Esophagus muscularis mucosa (tissue), 4 donors: ENCODE results near the gene AATF. TPM values are rescaled to one million over a fixed set of nuclear protein-coding genes. Genes with fewer than 3 reads are reported as not detected.
"Not testable (repeated sequence)": the region's sequence is repeated elsewhere in the genome, so short reads cannot be mapped to it uniquely, and the experiment has no call there.

Source experiments
- DNase-seq: peaks from one replicate; pipeline ENCODE4 v3.0.0-alpha.2; 2017; ENCODE audit errors: extremely low spot score
- H3K27ac ChIP-seq, 4 donors: fragments of 200-600 bp; sonication (generic); replicated peaks in 1 of 4; 1 replicate in 3 of 4; 2 replicates in 1 of 4; pipeline ENCODE4 v1.5.1; 2016 to 2019; ENCODE audit warnings: mild to moderate bottlenecking in 1 of 4
- H3K27me3 ChIP-seq, 4 donors: fragments of 200-600 bp; sonication (generic); one replicate each; pipeline versions ENCODE4 v1.5.1 to v1.6.0; 2016 to 2019
- H3K36me3 ChIP-seq, 4 donors: fragments of 200-600 bp; sonication (generic); one replicate each; pipeline ENCODE4 v1.5.1; 2016 to 2019
- H3K4me1 ChIP-seq, 4 donors: fragments of 200-600 bp; sonication (generic); one replicate each; pipeline ENCODE4 v1.5.1; 2016 to 2019
- H3K4me3 ChIP-seq, 4 donors: fragments of 200-600 bp; sonication (generic); 1 replicate in 2 of 4; 2 replicates in 2 of 4; pipeline ENCODE4 v1.5.1; 2016 to 2019; ENCODE audit warnings: mild to moderate bottlenecking in 4 of 4, moderate library complexity in 1 of 4
- H3K9me3 ChIP-seq, 4 donors: fragments of 200-600 bp; sonication (generic); 1 replicate in 3 of 4; 2 replicates in 1 of 4; pipeline ENCODE4 v1.5.1; 2016 to 2019
- EP300 ChIP-seq: sonication (generic); formaldehyde crosslinking; IDR thresholded peaks from one replicate; pipeline ENCODE4 v1.6.1; 2017; ENCODE audit warnings: antibody characterized with exemption
- POLR2A ChIP-seq: fragments of 450-650 bp; IDR thresholded peaks from one replicate; pipeline ENCODE4 v1.6.1; 2017; ENCODE audit warnings: antibody characterized with exemption, moderate library complexity, mild to moderate bottlenecking, low read depth
- POLR2AphosphoS5 ChIP-seq, 2 donors: sonication (generic); formaldehyde crosslinking; IDR thresholded peaks; one replicate each; pipeline ENCODE4 v1.6.1; 2017; ENCODE audit warnings: antibody characterized with exemption in 2 of 2
- WGBS: methylation state at CpG from one replicate; pipeline ENCODE4 v1.1.5; 2018; 5-methylcytosine and 5-hydroxymethylcytosine counted together
- intact Hi-C: fragments of 100-400 bp; cut with DNase I; formaldehyde crosslinking; loops from one replicate; pipeline ENCODE4 v1.15.1; 2023
- total RNA-seq, 4 donors: library from RNA; depleted of rRNA; stranded (reverse); fragments of >200 nt; gene quantifications; one replicate each; pipeline versions ENCODE4 v1.1.0 to v1.2.1, GENCODE V29; 2016
- TF ChIP-seq, protein P1 (sequence below), 3 experiments: fragments of 200-600 bp in 2 of 3; fragments of 450-650 bp in 1 of 3; sonication (generic) in 2 of 3; IDR thresholded peaks; one replicate each; pipeline ENCODE4 v1.5.1; 2017 to 2019; ENCODE audit warnings: antibody characterized with exemption in 3 of 3, mild to moderate bottlenecking in 2 of 3, moderate library complexity in 1 of 3

AATF gene
- total RNA-seq, 4 donors from 2014 or later, result 37.8 to 55.7 (median 45.3) TPM

DNA sequence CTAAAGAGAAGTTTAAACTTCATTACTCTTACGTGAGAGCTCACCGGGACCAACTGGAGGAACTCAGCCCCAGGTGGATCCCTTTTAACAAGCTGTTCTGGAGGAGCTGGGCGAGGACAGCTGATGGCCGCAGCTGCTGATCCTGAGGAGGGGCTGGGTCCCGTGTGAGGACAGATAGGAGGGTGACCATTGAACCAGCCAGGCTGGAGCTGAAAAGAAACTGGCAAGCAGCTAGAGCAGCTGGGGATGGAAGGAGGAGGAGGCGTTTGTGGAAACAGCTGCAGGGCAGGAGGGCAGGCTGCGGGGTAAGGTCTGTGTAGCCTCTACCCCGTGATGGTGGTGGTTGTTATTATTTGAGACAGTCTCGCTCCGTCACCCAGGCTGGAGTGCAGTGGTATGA lies 119.5 kb downstream of the AATF start:
- DNase-seq, result no peak
- H3K4me1 ChIP-seq, result no peaks in the 10 kb centered on the region
- H3K27ac ChIP-seq, result no peak overlapping the region
- intact Hi-C loops, result no loop called here
- no peaks in the 10 kb centered on the region for H3K36me3 ChIP-seq
- H3K9me3 ChIP-seq, result peaks cover 0 to 5% (median 0%) of the 10 kb centered on the region in 4 donors
- peaks cover 0 to 58% (median 3%) of the 10 kb centered on the region in 4 donors for H3K27me3 ChIP-seq
- no peak for TF ChIP-seq EP300
- 49% methylated on average over 10 of the region's 10 CpGs for WGBS
- H3K4me3 ChIP-seq, result no peak overlapping the region

DNA sequence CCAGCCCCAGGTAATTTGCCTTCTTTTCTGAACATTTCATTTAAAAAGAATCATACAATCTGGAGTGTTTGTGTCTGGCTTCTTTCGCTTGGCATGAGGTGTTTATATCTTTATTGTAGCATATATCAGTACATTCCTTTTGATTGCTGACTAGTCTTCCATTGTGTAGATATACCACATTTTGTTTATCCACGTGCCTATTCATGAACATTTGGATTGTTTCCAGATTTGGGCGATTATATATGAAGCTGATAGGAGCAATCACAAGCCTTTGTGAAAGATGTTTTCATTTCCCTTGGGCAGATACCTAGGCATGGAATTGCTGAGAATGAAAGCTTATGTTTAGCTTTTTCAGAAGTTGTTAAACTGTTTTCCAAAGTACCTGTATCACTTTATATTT lies 120.3 kb downstream of the AATF start:
- Histone ChIP-seq H3K4me1 (no peaks in the 10 kb centered on the region), H3K27ac (no peak overlapping the region), H3K4me3 (no peak overlapping the region), H3K36me3 (no peaks in the 10 kb centered on the region), H3K9me3 (peaks cover 0 to 5% (median 0%) of the 10 kb centered on the region in 4 donors), H3K27me3 (peaks cover 0 to 57% (median 3%) of the 10 kb centered on the region in 4 donors)
- intact Hi-C loops, result no loop called here
- 92% methylated on average over 3 of the region's 3 CpGs for WGBS
- DNase-seq, result no peak
- TF ChIP-seq POLR2AphosphoS5 (IDR thresholded peaks at IDR 0.05), result no peak
- TF ChIP-seq, protein P1, sequence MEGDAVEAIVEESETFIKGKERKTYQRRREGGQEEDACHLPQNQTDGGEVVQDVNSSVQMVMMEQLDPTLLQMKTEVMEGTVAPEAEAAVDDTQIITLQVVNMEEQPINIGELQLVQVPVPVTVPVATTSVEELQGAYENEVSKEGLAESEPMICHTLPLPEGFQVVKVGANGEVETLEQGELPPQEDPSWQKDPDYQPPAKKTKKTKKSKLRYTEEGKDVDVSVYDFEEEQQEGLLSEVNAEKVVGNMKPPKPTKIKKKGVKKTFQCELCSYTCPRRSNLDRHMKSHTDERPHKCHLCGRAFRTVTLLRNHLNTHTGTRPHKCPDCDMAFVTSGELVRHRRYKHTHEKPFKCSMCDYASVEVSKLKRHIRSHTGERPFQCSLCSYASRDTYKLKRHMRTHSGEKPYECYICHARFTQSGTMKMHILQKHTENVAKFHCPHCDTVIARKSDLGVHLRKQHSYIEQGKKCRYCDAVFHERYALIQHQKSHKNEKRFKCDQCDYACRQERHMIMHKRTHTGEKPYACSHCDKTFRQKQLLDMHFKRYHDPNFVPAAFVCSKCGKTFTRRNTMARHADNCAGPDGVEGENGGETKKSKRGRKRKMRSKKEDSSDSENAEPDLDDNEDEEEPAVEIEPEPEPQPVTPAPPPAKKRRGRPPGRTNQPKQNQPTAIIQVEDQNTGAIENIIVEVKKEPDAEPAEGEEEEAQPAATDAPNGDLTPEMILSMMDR (IDR thresholded peaks at IDR 0.05), result no peak
- TF ChIP-seq POLR2A, result no peak
- TF ChIP-seq EP300, result no peak

DNA sequence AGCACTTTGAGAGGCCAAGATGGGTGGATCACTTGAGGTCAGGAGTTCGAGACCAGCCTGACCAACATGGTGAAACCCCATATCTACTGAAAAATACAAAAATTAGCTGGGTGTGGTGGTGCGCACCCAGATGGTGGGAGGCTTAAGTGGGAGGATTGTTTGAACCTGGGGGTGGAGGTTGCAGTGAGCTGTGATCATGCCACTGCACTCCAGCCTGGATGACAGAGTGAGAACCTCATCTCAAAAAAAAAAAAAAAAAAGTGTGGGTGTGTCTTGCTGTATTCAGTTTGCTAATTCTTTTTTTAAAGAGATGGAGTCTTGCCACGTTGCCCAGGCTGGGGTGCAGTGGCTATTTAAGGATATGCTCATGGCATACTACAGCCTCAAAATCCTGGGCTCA lies 124.7 kb downstream of the AATF start:
- peaks cover 0 to 13% (median 0%) of the 10 kb centered on the region in 4 donors for H3K27me3 ChIP-seq
- DNase-seq, H3K9me3 ChIP-seq, H3K4me3 ChIP-seq, H3K36me3 ChIP-seq, H3K27ac ChIP-seq, H3K4me1 ChIP-seq, intact Hi-C loops: not testable (repeated sequence)
- 84% methylated on average over 3 of the region's 3 CpGs for WGBS

DNA sequence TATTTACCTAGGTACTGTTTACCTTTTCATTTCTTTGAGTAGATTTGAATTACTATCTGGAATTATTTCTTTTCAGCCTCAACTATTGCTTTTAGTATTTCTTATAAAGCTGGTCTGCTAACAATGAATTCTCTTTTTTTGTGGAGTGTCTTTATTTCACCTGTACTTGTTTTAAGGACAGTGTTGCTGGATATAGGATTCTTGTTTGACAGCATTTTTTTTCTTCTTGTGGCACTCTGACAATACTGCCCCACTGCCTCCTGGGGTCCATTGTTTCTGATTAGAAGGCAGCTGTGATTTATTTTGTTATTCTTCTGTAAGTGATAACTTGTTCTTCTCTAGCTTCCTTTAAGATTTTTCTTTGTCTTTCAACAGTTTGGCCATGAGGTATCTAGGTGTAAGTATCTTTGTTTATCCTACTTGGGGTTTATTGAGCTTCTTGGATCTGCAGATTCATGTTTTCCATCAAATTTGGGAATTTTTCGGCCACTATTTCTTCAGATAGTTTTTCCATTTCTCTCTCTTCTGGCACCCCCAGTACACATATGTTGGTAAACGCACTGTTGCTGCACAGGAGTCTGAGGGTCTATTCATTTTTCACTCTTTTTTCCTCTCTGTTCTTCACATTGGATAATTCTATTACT lies 130.4 kb downstream of the AATF start:
- H3K36me3 ChIP-seq, result no peaks in the 10 kb centered on the region

DNA sequence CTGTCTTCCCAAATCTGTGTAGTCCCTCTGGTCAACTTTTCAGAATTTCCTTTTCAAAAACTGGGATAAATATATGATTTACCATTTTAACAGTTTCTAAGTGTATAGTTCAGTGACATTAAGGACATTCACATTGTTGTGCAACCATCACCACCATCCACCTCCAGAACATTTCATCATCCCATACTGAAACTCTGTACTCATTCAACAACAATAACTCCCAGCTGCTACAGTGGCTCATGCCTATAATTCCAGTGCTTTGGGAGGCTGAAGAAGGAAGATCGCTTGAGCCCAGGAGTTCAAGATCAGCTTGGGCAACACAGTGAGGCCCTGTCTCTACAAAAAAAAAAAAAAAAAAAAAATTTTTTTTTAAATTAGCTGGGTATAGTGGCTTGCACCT lies 131.0 kb downstream of the AATF start:
- intact Hi-C loops, result no loop called here
- Histone ChIP-seq H3K27ac (no peak overlapping the region), H3K9me3 (peaks cover 0 to 9% (median 7%) of the 10 kb centered on the region in 4 donors)

More for the DNA sequence above, 130.4 kb downstream of the AATF start:
- Histone ChIP-seq H3K27ac (no peak overlapping the region), H3K4me3 (no peak overlapping the region), H3K4me1 (no peaks in the 10 kb centered on the region), H3K9me3 (peaks cover 0 to 9% (median 7%) of the 10 kb centered on the region in 4 donors), H3K27me3 (no peaks in the 10 kb centered on the region)
- intact Hi-C loops, result no loop called here
- TF ChIP-seq POLR2AphosphoS5 (IDR thresholded peaks at IDR 0.05), result no peak
- TF ChIP-seq POLR2A, result no peak
- no peak for TF ChIP-seq EP300
- TF ChIP-seq, protein P1 (IDR thresholded peaks at IDR 0.05), result no peak
- no peak for DNase-seq
- WGBS, result 96% methylated on average over 2 of the region's 2 CpGs

More for the DNA sequence above, 131.0 kb downstream of the AATF start:
- no peak for TF ChIP-seq POLR2AphosphoS5 (IDR thresholded peaks at IDR 0.05)
- TF ChIP-seq, protein P1 (IDR thresholded peaks at IDR 0.05), result no peak
- TF ChIP-seq EP300, result no peak
- WGBS, result 80% methylated on average over 1 of the region's 1 CpG
- peaks cover 0 to 4% (median 0%) of the 10 kb centered on the region in 4 donors for H3K36me3 ChIP-seq
- no peaks in the 10 kb centered on the region for H3K27me3 ChIP-seq
- no peak overlapping the region for H3K4me3 ChIP-seq
- no peak for DNase-seq
- H3K4me1 ChIP-seq, result no peaks in the 10 kb centered on the region
